ENCODE results near the gene CHRNG.

GRCh38 chr2:232549655-232550353 lies 10.3 kb downstream of the CHRNG start:
- no peak for TF ChIP-seq CREB1 (CRISPR knock-in tag; IDR thresholded peaks at IDR 0.05; ENCODE audit: low read depth)
- no peak for TF ChIP-seq POLR2AphosphoS5 (IDR thresholded peaks at IDR 0.05; ENCODE audit: low read depth)
- TF ChIP-seq EZH2 (IDR thresholded peaks at IDR 0.05; ENCODE audit: low read depth, unreplicated experiment), result no peak
